Transverse colon (tissue), 3 donors: Measurements from ENCODE around the gene LYRM4.

Source experiments
- POLR2A ChIP-seq: fragments of 450-650 bp; IDR thresholded peaks from one replicate; pipeline ENCODE4 v1.6.1; 2016; ENCODE audit warnings: antibody characterized with exemption, mild to moderate bottlenecking, moderate library complexity
- TF ChIP-seq, protein P1 (sequence below), 5 experiments: fragments of 200-600 bp in 3 of 5; fragments of 450-650 bp in 2 of 5; sonication (generic) in 3 of 5; IDR thresholded peaks; 1 replicate in 2 of 5; 2 replicates in 3 of 5; pipeline ENCODE4 v1.5.1; 2016 to 2017; ENCODE audit warnings: antibody characterized with exemption in 5 of 5, inconsistent platforms in 3 of 5, mild to moderate bottlenecking in 2 of 5, moderate library complexity in 1 of 5

GRCh38 chr6:5188646-5189045 is 72.1 kb downstream of the LYRM4 start:
- no peak for TF ChIP-seq POLR2A
- TF ChIP-seq, protein P1, sequence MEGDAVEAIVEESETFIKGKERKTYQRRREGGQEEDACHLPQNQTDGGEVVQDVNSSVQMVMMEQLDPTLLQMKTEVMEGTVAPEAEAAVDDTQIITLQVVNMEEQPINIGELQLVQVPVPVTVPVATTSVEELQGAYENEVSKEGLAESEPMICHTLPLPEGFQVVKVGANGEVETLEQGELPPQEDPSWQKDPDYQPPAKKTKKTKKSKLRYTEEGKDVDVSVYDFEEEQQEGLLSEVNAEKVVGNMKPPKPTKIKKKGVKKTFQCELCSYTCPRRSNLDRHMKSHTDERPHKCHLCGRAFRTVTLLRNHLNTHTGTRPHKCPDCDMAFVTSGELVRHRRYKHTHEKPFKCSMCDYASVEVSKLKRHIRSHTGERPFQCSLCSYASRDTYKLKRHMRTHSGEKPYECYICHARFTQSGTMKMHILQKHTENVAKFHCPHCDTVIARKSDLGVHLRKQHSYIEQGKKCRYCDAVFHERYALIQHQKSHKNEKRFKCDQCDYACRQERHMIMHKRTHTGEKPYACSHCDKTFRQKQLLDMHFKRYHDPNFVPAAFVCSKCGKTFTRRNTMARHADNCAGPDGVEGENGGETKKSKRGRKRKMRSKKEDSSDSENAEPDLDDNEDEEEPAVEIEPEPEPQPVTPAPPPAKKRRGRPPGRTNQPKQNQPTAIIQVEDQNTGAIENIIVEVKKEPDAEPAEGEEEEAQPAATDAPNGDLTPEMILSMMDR (IDR thresholded peaks at IDR 0.05), result no peak
